GM23248 (cell line): Measurements from ENCODE around the gene TRIM65. TPM values are rescaled to one million over a fixed set of nuclear protein-coding genes. Genes with fewer than 3 reads are reported as not detected.

Experiments used
- DNase-seq: peaks from one replicate; pipeline ENCODE4 v3.0.0-alpha.2; 2015
- H2AFZ ChIP-seq: fragments of 200-600 bp; sonication (generic); 2 replicates; pipeline ENCODE4 v1.6.1; 2016; ENCODE audit warnings: antibody characterized with exemption
- H3F3A ChIP-seq: fragments of 200-600 bp; sonication (generic); 2 replicates; pipeline ENCODE4 v1.6.1; 2016; ENCODE audit warnings: mild to moderate bottlenecking, antibody characterized with exemption, mixed run types; ENCODE audit not compliant: insufficient read depth
- H3K27ac ChIP-seq: fragments of 200-600 bp; sonication (generic); 2 replicates; pipeline ENCODE4 v1.5.1; 2016; ENCODE audit warnings: mild to moderate bottlenecking
- H3K27me3 ChIP-seq: fragments of 200-600 bp; sonication (generic); replicated peaks from 2 replicates; pipeline ENCODE4 v1.6.1; 2016; ENCODE audit warnings: mild to moderate bottlenecking; ENCODE audit not compliant: insufficient read depth
- H3K36me3 ChIP-seq: fragments of 200-600 bp; sonication (generic); 2 replicates; pipeline ENCODE4 v1.6.1; 2016; ENCODE audit warnings: low read depth, mild to moderate bottlenecking
- H3K4me1 ChIP-seq: fragments of 200-600 bp; sonication (generic); 2 replicates; pipeline ENCODE4 v1.6.1; 2016; ENCODE audit warnings: mild to moderate bottlenecking; ENCODE audit not compliant: insufficient read depth
- H3K4me2 ChIP-seq: fragments of 200-600 bp; sonication (generic); one replicate; pipeline ENCODE4 v1.6.1; 2016; ENCODE audit warnings: mild to moderate bottlenecking; ENCODE audit not compliant: unreplicated experiment
- H3K4me3 ChIP-seq: fragments of 200-600 bp; sonication (generic); 2 replicates; pipeline ENCODE4 v1.5.1; 2016; ENCODE audit warnings: mild to moderate bottlenecking
- H3K79me2 ChIP-seq: fragments of 200-600 bp; sonication (generic); 2 replicates; pipeline ENCODE4 v1.6.1; 2016; ENCODE audit warnings: mild to moderate bottlenecking; ENCODE audit not compliant: insufficient read depth
- H3K9ac ChIP-seq: fragments of 200-600 bp; sonication (generic); 2 replicates; pipeline ENCODE4 v1.6.1; 2016; ENCODE audit warnings: mild to moderate bottlenecking
- H3K9me2 ChIP-seq: fragments of 200-600 bp; sonication (generic); 2 replicates; pipeline ENCODE4 v1.6.1; 2016; ENCODE audit warnings: mixed run types, mild to moderate bottlenecking, moderate library complexity; ENCODE audit not compliant: insufficient read depth
- H3K9me3 ChIP-seq: fragments of 200-600 bp; sonication (generic); one replicate; pipeline ENCODE4 v1.6.1; 2017; ENCODE audit warnings: low read depth
- H4K20me1 ChIP-seq: fragments of 200-600 bp; sonication (generic); 2 replicates; pipeline ENCODE4 v1.6.0; 2016; ENCODE audit not compliant: insufficient read depth
- EZH2 ChIP-seq: fragments of 200-600 bp; sonication (generic); IDR thresholded peaks from 2 replicates; pipeline ENCODE4 v1.6.1; 2018; ENCODE audit warnings: antibody characterized with exemption, mild to moderate bottlenecking; ENCODE audit not compliant: insufficient read depth, poor library complexity, severe bottlenecking
- EZH2phosphoT487 ChIP-seq: fragments of 200-600 bp; sonication (generic); IDR thresholded peaks from 2 replicates; pipeline ENCODE4 v1.6.1; 2018; ENCODE audit warnings: antibody characterized with exemption, moderate library complexity, mild to moderate bottlenecking, low read depth; ENCODE audit not compliant: insufficient read depth
- WGBS, 2 experiments: methylation state at CpG; one replicate each; pipeline ENCODE4 v1.1.6; 2015 to 2017; ENCODE audit warnings: low lambda C conversion rate in 2 of 2, low coverage in 1 of 2; ENCODE audit errors: missing lambda C conversion rate in 2 of 2; 5-methylcytosine and 5-hydroxymethylcytosine counted together
- in situ Hi-C: fragments of 300-500 bp; cut with MboI; formaldehyde crosslinking; loops from 2 replicates; pipeline ENCODE4 v1.15.0; 2020
- polyA plus RNA-seq: library from polyadenylated mRNA; unstranded; fragments of >200 nt; fragmentation: Nextera tagmentation; extraction: Ambion mirVana; gene quantifications from 2 replicates; pipeline ENCODE4 v1.2.1, GENCODE V29; 2016
- total RNA-seq: library from RNA; depleted of rRNA; stranded (reverse); fragments of >200 nt; shearing (Covaris generic); gene quantifications from 2 replicates; pipeline ENCODE4 v1.2.3, GENCODE V29; 2014

TRIM65 gene
- total and polyA plus RNA-seq, 2 experiments from 2014 or later = 9.9 to 25.7 TPM

GRCh38 chr17:75849279-75849646 is 47.5 kb downstream of the TRIM65 start:
- H3K9ac ChIP-seq = no peak overlapping the region
- 90 to 92% methylated on average over 11 of the region's 11 CpGs for WGBS, 2 experiments
- in situ Hi-C loops = no loop called here
- no peak overlapping the region for H2AFZ ChIP-seq
- H3K36me3 ChIP-seq = peaks cover 12% of the 10 kb centered on the region
- TF ChIP-seq EZH2phosphoT487 (no peak), EZH2 (no peak)
- H3K79me2 ChIP-seq = peaks cover 8% of the 10 kb centered on the region; the same call in 1 of the 2 replicates
- H3K4me1 ChIP-seq = peaks cover 17% of the 10 kb centered on the region
- no peaks in the 10 kb centered on the region for H3K9me2 ChIP-seq
- no peak for DNase-seq
- H4K20me1 ChIP-seq = no peaks in the 10 kb centered on the region
- H3K27ac ChIP-seq = no peak overlapping the region
- H3K4me2 ChIP-seq = no peak overlapping the region
- peaks cover 13% of the 10 kb centered on the region for H3F3A ChIP-seq
- no peaks in the 10 kb centered on the region for H3K9me3 ChIP-seq
- no peaks in the 10 kb centered on the region for H3K27me3 ChIP-seq
- H3K4me3 ChIP-seq = no peak overlapping the region

- no peak overlapping the region for H2AFZ ChIP-seq
- H3K79me2 ChIP-seq = peaks cover 8% of the 10 kb centered on the region; the same call in 1 of the 2 replicates
- H3K9ac ChIP-seq = no peak overlapping the region
- TF ChIP-seq EZH2 (no peak), EZH2phosphoT487 (no peak)
- H3F3A ChIP-seq = peaks cover 7% of the 10 kb centered on the region; the same call in 1 of the 2 replicates
- no peak overlapping the region for H3K4me3 ChIP-seq
- no peaks in the 10 kb centered on the region for H4K20me1 ChIP-seq
- no peaks in the 10 kb centered on the region for H3K9me2 ChIP-seq
- no peak overlapping the region for H3K27ac ChIP-seq
- peaks cover 12% of the 10 kb centered on the region for H3K36me3 ChIP-seq
- no peaks in the 10 kb centered on the region for H3K9me3 ChIP-seq
- peaks cover 11% of the 10 kb centered on the region for H3K4me1 ChIP-seq
- H3K4me2 ChIP-seq = no peak overlapping the region
- in situ Hi-C loops = no loop called here
- no peaks in the 10 kb centered on the region for H3K27me3 ChIP-seq
- DNase-seq = peak; percentile 57
- WGBS, 2 experiments = 53 to 56% methylated on average over 16 of the region's 16 CpGs
Observed at GRCh38 chr17:75848523-75849278, 48.0 kb downstream of the TRIM65 start.

DNA sequence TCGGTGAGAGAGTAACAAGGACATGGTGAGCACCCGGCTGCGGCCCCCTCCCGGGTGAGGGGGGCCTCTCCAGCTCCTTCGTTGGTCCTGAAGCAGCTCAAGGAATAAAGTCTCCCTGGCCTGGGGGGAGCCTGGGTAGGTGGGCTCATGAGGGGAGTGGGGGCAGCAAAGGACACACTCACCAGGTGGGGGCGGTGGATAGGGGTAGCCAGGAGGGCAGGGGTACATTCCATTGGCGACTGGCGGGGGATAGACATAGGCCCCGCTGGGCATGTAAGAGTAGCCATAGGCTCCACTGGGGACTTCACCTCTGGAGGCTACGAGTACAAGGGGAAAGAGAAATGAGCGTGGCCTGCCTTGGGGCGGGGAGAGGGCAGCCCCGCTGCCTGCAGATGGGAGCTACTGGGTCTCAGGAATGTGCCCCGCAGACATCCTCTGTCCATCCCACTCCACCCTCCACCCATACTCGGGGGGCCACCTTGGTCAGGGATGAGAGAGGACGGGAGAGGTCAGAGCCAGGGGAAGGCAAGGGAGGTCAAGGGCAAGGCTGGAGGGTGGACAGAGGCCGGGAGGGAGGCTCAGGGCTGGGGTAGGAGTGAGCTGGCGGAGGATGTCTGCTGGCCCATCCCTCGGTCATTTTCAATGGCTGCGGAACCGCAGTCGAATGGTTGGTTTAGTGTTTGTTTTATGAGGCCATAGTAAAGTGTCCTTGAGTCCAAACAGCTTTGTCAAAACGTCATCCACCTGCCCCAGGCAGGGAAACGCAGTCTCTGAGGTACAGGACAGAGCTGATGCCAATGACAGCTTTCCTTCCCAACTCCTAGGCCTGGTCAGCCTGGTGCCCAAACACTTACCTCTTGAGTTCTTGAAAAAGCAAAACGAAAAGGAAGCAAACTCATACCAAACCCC is 48.9 kb downstream of the TRIM65 start:
- Histone ChIP-seq H3K4me1 (peaks cover 3% of the 10 kb centered on the region), H4K20me1 (no peaks in the 10 kb centered on the region), H3K9me3 (no peaks in the 10 kb centered on the region), H3K79me2 (no peaks in the 10 kb centered on the region), H3F3A (no peaks in the 10 kb centered on the region), H3K36me3 (peaks cover 12% of the 10 kb centered on the region), H3K9ac (no peak overlapping the region), H3K4me2 (no peak overlapping the region), H3K9me2 (no peaks in the 10 kb centered on the region), H3K4me3 (no peak overlapping the region), H2AFZ (no peak overlapping the region), H3K27ac (no peak overlapping the region), H3K27me3 (no peaks in the 10 kb centered on the region)
- DNase-seq = no peak
- 88 to 89% methylated on average over 22 to 25 of the region's 25 CpGs for WGBS, 2 experiments
- in situ Hi-C loops = no loop called here
- TF ChIP-seq EZH2 (no peak), EZH2phosphoT487 (no peak)

DNA sequence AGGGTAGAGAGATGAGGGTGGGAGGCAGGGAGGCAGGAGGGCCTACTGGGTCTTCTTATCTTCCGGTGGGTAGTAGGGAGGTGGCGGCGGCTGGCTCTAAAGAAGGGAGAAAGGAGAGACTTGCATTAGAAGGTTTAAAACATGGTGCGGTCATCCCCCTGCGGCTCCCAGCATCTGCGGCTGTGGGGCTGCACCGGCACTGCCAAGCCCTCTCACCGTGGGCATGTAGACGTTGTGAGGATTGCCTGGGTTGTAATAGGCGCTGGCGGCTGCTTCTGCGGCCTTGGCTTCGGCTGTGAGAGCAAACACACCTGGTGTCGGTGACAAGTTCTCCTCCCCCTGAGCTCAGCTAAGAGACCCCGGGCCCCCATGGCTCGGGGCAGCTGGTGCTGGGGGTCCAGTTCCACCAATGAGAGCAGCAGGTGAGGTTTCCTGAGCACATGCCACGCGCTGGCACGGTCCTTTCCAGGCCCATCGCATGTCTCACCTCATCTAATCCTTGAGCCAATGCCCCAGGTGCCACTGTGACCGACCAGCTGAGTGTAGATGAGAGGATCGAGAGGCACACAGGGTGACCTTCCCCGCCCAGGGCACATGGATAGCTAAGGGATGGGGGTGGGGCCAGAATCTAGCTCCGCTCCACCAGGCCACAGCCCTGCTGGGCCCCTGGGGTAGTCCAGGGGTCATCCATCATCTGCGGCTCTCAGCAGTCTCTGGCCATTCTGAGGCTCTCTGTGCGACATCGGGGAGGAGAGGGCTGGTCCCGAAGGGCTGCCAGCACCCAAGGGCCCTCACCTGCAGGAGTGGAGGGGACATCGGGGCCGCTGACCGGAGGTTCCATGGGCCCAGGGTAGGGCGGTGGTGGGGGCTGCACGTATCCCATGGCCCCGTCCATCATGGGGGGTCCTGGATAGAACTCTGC is 49.8 kb downstream of the TRIM65 start:
- no peak overlapping the region for H3K27ac ChIP-seq

More for the DNA sequence above, 49.8 kb downstream of the TRIM65 start:
- Histone ChIP-seq H3K4me2 (no peak overlapping the region), H3K79me2 (no peaks in the 10 kb centered on the region), H4K20me1 (no peaks in the 10 kb centered on the region), H3K4me3 (no peak overlapping the region), H3K9me3 (no peaks in the 10 kb centered on the region), H3K36me3 (peaks cover 12% of the 10 kb centered on the region), H3F3A (no peaks in the 10 kb centered on the region), H3K27me3 (no peaks in the 10 kb centered on the region), H2AFZ (no peak overlapping the region), H3K9me2 (no peaks in the 10 kb centered on the region), H3K9ac (no peak overlapping the region), H3K4me1 (peaks cover 3% of the 10 kb centered on the region)
- 89% methylated on average over 28 to 34 of the region's 34 CpGs for WGBS, 2 experiments
- TF ChIP-seq EZH2phosphoT487 (no peak), EZH2 (no peak)
- in situ Hi-C loops = no loop called here
- DNase-seq = no peak
